ENCODE results near the gene FGD3.

FGD3 gene

GRCh38 chr9:93077811-93078210, 130.5 kb downstream of the FGD3 start:
- TF ChIP-seq, protein P1, sequence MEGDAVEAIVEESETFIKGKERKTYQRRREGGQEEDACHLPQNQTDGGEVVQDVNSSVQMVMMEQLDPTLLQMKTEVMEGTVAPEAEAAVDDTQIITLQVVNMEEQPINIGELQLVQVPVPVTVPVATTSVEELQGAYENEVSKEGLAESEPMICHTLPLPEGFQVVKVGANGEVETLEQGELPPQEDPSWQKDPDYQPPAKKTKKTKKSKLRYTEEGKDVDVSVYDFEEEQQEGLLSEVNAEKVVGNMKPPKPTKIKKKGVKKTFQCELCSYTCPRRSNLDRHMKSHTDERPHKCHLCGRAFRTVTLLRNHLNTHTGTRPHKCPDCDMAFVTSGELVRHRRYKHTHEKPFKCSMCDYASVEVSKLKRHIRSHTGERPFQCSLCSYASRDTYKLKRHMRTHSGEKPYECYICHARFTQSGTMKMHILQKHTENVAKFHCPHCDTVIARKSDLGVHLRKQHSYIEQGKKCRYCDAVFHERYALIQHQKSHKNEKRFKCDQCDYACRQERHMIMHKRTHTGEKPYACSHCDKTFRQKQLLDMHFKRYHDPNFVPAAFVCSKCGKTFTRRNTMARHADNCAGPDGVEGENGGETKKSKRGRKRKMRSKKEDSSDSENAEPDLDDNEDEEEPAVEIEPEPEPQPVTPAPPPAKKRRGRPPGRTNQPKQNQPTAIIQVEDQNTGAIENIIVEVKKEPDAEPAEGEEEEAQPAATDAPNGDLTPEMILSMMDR (IDR thresholded peaks at IDR 0.05; ENCODE audit: borderline replicate concordance, insufficient read depth, low read depth, low read length), result no peak
- no peak overlapping the region for H3K4me3 ChIP-seq (ENCODE audit: low read depth, low read length)

DNA sequence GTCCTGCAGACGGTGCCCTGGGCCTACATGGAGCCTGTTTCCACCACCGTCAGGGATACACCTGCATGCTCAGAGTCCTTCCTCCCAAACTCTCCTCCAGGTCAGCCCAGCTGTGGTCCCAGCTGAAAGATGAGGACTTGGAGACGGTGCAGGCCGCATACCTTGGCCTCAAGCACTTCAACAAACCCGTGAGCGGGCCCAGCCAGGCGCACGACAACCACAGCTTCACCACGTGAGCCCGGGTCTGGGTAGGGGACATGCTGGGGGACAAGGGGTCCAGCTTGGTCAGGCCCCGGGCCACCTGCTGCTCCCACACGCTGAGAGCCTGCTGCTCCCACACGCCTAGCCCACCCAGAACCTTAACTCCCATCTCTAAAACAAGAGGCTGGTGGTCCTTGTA, 132.0 kb downstream of the FGD3 start:
- TF ChIP-seq, protein P1 (IDR thresholded peaks at IDR 0.05; ENCODE audit: borderline replicate concordance, insufficient read depth, low read depth, low read length), result no peak
- H3K4me3 ChIP-seq (ENCODE audit: low read depth, low read length), result no peak overlapping the region

GRCh38 chr9:93080406-93080805, 133.1 kb downstream of the FGD3 start:
- H3K4me3 ChIP-seq (ENCODE audit: low read depth, low read length), result no peak overlapping the region
- TF ChIP-seq, protein P1 (IDR thresholded peaks at IDR 0.05; ENCODE audit: borderline replicate concordance, insufficient read depth, low read depth, low read length), result no peak

DNA sequence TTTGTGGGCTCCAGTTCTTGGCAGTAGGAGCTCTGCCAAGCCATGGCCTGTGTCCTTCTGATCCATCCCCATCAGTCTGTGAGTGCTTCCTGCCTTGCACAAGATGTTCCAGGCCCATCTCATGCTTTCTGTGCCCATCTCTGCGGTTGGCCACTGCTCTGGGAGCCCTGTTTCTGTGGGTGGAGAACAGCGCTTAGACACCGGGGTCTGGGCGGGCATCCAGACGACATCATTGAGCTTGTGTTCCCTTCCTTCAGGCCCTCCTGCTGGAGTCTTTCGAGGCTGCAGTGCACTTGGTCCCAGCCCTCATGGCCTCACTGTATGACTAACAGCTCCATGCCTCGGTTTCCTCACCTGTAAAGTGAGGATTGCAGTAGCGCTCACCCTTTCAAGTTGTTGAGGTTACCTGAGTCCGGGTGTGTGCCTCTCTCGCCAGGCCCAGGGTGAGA, 133.8 kb downstream of the FGD3 start:
- H3K4me3 ChIP-seq (ENCODE audit: low read depth, low read length), result no peak overlapping the region
- TF ChIP-seq, protein P1 (IDR thresholded peaks at IDR 0.05; ENCODE audit: borderline replicate concordance, insufficient read depth, low read depth, low read length), result no peak

- H3K4me3 ChIP-seq (ENCODE audit: low read depth, low read length), result no peak overlapping the region
- TF ChIP-seq, protein P1 (IDR thresholded peaks at IDR 0.05; ENCODE audit: borderline replicate concordance, insufficient read depth, low read depth, low read length), result no peak
Measured at GRCh38 chr9:93081931-93082330, 134.6 kb downstream of the FGD3 start.

- no peak overlapping the region for H3K4me3 ChIP-seq (ENCODE audit: low read depth, low read length)
- TF ChIP-seq, protein P1 (IDR thresholded peaks at IDR 0.05; ENCODE audit: borderline replicate concordance, insufficient read depth, low read depth, low read length), result no peak
Measured at GRCh38 chr9:93082841-93083411, 135.6 kb downstream of the FGD3 start.
